ENCODE measurements around the gene TSPAN4. TPM values are rescaled to one million over a fixed set of nuclear protein-coding genes. Genes with fewer than 3 reads are reported as not detected.

TSPAN4 gene
- total and polyA plus RNA-seq, 12 donors: 22.2 to 66.5 (median 29.5) TPM

DNA sequence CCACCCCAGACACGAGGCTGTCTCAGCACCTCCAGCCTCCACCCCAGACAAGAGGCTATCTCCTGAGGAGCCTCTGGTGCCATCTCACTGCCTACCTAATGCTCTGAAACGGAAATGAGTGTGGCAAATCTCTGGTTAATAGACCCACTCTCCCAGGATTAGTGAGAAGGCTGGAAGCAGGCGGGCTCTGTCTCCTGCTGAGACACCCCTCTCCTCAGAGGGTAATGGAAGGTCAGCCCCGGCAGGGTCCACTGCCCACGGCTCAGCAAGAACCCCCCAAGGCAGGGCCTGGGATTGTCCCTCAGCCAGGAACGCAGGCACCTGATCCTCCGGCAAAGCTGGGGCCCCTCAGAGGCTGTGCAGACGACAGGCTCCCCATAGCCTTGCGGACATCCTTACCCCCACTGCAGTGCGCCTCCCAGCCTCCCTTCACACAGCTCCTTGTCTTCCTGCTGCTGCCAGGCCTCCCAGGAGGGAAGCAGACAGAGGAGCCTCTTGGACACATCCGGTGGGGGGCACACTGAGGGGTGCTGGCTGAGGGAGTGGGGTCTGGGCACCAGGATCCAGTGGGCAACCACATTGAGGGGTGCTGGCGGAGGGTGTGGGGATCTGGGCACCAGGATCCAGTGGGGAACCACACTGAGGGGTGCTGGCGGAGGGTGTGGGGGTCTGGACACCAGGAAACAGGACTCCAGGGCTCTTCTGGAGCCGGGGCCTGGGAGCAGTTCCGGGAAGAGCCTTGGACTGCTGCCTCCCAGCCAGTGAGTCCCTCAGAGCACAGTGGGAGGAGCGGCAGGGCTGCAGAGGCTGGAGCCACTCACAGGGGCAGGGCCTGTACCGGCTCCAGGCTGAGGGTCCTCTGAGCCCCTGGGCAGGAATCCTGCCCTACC lies 54.8 kb downstream of the TSPAN4 start:
- Histone ChIP-seq H3K36me3 (peaks cover 0 to 48% (median 36%) of the 10 kb centered on the region in 9 donors), H3K27ac (no peak overlapping the region)
- 80 to 81% methylated on average over 17 of the region's 17 CpGs for WGBS, 2 donors

DNA sequence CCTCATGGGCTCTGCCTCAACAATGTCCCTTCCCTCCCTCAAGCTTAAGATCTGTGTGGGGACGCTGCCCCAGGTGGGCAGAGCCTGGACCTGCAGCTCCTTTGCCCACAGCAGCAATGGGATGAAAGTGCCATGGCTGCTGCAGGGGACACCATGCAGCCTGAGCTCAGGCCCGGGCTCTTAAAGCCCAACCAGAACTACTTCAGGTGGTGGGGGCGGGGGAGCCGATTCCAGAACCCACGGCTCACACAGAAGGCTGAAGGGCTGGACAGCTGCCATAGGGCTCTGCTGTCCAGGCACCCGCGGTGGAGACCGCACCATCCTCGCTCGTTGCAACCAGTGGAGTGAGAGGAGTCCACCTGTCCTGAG lies 55.5 kb downstream of the TSPAN4 start:
- H3K27me3 ChIP-seq: no peaks in the 10 kb centered on the region
- H3K9me3 ChIP-seq: no peaks in the 10 kb centered on the region
- no peak overlapping the region for H3K27ac ChIP-seq
- H3K4me3 ChIP-seq: no peak overlapping the region
- TF ChIP-seq, protein P1, sequence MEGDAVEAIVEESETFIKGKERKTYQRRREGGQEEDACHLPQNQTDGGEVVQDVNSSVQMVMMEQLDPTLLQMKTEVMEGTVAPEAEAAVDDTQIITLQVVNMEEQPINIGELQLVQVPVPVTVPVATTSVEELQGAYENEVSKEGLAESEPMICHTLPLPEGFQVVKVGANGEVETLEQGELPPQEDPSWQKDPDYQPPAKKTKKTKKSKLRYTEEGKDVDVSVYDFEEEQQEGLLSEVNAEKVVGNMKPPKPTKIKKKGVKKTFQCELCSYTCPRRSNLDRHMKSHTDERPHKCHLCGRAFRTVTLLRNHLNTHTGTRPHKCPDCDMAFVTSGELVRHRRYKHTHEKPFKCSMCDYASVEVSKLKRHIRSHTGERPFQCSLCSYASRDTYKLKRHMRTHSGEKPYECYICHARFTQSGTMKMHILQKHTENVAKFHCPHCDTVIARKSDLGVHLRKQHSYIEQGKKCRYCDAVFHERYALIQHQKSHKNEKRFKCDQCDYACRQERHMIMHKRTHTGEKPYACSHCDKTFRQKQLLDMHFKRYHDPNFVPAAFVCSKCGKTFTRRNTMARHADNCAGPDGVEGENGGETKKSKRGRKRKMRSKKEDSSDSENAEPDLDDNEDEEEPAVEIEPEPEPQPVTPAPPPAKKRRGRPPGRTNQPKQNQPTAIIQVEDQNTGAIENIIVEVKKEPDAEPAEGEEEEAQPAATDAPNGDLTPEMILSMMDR (IDR thresholded peaks at IDR 0.05): peak in 4 of 9 donors; percentile 2 to 26 (median 16)
- peaks cover 0 to 55% (median 39%) of the 10 kb centered on the region in 9 donors for H3K36me3 ChIP-seq
- ATAC-seq (peak in 5 of 8 donors; percentile 5 to 31 (median 12)), DNase-seq (no peak)
- intact Hi-C loops (cut with DNase I): no loop called here
- H3K4me1 ChIP-seq: no peaks in the 10 kb centered on the region
- WGBS, 2 donors: 58 to 73% methylated on average over 10 of the region's 10 CpGs

More for the DNA sequence above, 54.8 kb downstream of the TSPAN4 start:
- TF ChIP-seq, protein P1 (IDR thresholded peaks at IDR 0.05): no peak
- no peaks in the 10 kb centered on the region for H3K4me1 ChIP-seq
- H3K27me3 ChIP-seq: no peaks in the 10 kb centered on the region
- ATAC-seq (peak in 1 of 8 donors; percentile 3), DNase-seq (no peak)
- intact Hi-C loops (cut with DNase I): no loop called here
- no peaks in the 10 kb centered on the region for H3K9me3 ChIP-seq
- no peak overlapping the region for H3K4me3 ChIP-seq

DNA sequence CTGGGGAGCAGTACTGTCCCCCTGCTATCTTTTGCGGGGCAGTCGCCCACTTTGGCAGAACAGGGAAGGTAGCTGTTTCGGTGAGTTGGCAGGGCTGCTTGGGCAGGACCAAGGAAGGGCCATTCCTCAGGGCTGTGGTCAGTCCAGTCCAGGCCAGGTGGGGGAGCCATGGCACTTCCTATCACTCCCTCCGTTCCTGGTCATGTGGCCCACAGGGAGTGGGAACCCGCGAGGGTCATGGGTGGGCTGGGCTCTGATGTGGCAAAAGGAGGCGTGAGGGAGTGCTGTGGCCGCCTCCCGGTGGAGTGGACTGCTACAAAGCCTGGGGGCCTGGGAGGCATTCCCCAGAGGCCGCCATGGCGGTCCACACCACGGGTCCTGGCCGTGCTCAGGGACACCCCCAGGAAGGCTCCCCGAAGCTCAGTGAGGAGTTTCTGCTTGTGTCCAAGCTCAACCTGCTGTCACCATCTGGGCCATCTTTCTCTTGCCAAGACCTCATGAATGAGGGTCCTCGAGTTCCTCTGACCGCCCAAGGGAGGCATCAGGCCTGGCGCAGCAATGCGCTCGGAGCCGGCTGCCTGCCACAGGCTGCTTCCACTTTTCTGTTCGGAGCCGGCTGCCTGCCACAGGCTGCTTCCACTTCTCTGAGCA lies 56.0 kb downstream of the TSPAN4 start:
- Histone ChIP-seq H3K27me3 (no peaks in the 10 kb centered on the region), H3K36me3 (peaks cover 0 to 60% (median 39%) of the 10 kb centered on the region in 9 donors), H3K9me3 (no peaks in the 10 kb centered on the region), H3K4me1 (no peaks in the 10 kb centered on the region), H3K27ac (no peak overlapping the region), H3K4me3 (no peak overlapping the region)
- intact Hi-C loops (cut with DNase I): no loop called here
- WGBS, 2 donors: 83 to 87% methylated on average over 22 of the region's 22 CpGs
- ATAC-seq (peak in 6 of 8 donors; percentile 8 to 59 (median 42)), DNase-seq (no peak)
- TF ChIP-seq, protein P1 (IDR thresholded peaks at IDR 0.05): peak in 1 of 9 donors; percentile 21

DNA sequence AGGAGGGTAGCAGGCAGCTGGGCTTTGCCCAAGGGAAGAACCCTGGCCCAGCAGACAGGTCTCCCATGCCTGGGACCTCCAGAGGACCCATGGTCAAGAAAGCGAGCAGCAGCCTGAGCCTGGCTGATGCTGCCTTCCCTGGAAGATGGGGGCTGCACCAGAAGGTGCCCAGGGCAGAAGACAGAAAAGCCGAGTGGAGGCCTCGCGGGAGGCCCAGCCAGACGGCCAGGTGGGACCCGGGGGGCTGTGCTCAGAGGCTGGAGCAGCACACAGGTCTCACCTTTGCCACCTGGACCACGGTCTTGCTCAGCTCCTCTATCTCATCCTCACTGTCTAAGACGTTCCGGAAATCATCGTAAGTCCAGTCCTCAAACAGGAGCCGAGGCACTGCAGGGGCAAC lies 57.1 kb downstream of the TSPAN4 start:
- no peak for ATAC-seq
- Histone ChIP-seq H3K9me3 (no peaks in the 10 kb centered on the region), H3K4me1 (no peaks in the 10 kb centered on the region), H3K27me3 (no peaks in the 10 kb centered on the region), H3K27ac (no peak overlapping the region), H3K36me3 (peaks cover 0 to 71% (median 45%) of the 10 kb centered on the region in 9 donors), H3K4me3 (no peak overlapping the region)
- no peak for DNase-seq
- TF ChIP-seq, protein P1 (IDR thresholded peaks at IDR 0.05): no peak
- WGBS, 2 donors: 92 to 95% methylated on average over 9 to 11 of the region's 11 CpGs
- intact Hi-C loops (cut with DNase I): no loop called here

Measured in heart right ventricle (tissue), 16 donors.